H7 (cell line): ENCODE results near the gene CBARP. TPM values are rescaled to one million over a fixed set of nuclear protein-coding genes. Genes with fewer than 3 reads are reported as not detected.

ENCODE experiments used
- DNase-seq: peaks from one replicate; pipeline ENCODE4 v3.0.0; 2012
- H3K27me3 ChIP-seq: 2 replicates; pipeline ENCODE4 v1.6.0; 2011; ENCODE audit warnings: mild to moderate bottlenecking, low read length; ENCODE audit not compliant: control insufficient read depth, insufficient read depth
- H3K36me3 ChIP-seq: replicated peaks from 2 replicates; pipeline ENCODE4 v1.5.1; 2011; ENCODE audit warnings: low read length; ENCODE audit not compliant: control insufficient read depth, insufficient read depth
- H3K4me3 ChIP-seq: 2 replicates; pipeline ENCODE4 v1.5.1; 2011; ENCODE audit warnings: low read depth, mild to moderate bottlenecking, control low read depth, low read length, moderate library complexity; ENCODE audit not compliant: insufficient read depth
- total RNA-seq: library from RNA; depleted of rRNA; stranded (reverse); fragments of >200 nt; shearing (Covaris generic); gene quantifications from 2 replicates; pipeline ENCODE4 v1.2.3, GENCODE V29; 2014

Gene CBARP
- total RNA-seq, 1 experiment from 2014 or later: 6.7 TPM

DNA sequence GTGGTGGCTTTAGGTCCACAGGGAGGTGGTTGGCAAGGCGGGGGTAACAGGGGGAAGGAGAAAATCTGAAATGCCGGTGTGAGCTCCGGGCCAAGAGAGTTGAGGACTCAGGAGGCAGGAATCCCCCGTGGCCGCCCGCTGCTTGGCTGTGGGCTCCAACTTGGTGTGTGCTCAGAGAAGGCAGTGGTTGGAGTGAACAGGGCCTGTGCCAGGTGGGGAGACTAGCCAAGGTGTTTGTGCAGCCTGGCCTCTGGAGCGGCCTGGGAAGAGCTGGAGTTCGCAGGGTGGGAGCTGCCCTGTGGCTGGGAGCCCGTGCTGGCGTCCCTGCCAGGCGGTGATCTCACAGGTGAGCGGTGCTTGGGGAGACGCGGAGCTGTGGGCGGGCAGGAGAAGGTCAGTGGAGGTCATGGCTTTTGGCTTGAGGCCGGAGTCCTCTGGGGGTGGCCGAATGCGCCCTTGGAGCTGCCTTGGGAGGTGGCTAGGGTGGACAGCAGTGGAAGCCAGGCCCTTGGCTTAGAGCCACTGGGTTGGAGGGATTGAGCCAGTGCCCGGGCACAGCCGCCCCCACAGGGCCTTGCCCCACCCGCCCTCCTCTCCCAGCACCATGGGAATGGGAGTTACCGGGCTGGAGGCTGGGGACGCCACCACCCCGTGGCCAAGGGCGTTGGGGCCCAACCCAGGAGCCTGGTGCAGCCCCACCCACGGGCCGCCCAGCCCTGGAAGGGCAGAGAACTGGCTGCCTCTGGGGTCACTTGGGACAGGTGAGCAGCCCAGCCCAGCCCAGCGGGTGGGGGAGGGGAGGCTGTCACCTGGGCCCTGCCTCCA is 24.2 kb upstream of the CBARP start:
- peak; percentile 69 for DNase-seq
- Histone ChIP-seq H3K27me3 (peaks cover under 1% of the 10 kb centered on the region; the same call in 1 of the 2 replicates), H3K4me3 (peak overlapping the region; percentile 78), H3K36me3 (peaks cover 3% of the 10 kb centered on the region)

DNA sequence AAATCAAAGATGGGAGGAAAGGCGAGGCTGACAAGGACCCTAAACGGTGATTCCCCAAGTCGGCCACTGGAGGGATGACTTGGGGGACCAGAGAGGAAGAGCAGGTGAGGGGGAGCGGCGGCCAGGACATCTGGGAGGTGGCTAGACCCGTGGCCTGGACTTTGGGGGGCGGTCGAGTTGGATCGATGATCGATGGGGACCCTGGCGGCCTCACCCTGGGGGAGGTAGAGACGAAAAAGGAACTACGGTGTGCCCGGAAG is 23.7 kb upstream of the CBARP start:
- peak overlapping the region; percentile 78 for H3K4me3 ChIP-seq
- H3K27me3 ChIP-seq: no peaks in the 10 kb centered on the region
- peaks cover 6% of the 10 kb centered on the region for H3K36me3 ChIP-seq
- peak; percentile 81 for DNase-seq

DNA sequence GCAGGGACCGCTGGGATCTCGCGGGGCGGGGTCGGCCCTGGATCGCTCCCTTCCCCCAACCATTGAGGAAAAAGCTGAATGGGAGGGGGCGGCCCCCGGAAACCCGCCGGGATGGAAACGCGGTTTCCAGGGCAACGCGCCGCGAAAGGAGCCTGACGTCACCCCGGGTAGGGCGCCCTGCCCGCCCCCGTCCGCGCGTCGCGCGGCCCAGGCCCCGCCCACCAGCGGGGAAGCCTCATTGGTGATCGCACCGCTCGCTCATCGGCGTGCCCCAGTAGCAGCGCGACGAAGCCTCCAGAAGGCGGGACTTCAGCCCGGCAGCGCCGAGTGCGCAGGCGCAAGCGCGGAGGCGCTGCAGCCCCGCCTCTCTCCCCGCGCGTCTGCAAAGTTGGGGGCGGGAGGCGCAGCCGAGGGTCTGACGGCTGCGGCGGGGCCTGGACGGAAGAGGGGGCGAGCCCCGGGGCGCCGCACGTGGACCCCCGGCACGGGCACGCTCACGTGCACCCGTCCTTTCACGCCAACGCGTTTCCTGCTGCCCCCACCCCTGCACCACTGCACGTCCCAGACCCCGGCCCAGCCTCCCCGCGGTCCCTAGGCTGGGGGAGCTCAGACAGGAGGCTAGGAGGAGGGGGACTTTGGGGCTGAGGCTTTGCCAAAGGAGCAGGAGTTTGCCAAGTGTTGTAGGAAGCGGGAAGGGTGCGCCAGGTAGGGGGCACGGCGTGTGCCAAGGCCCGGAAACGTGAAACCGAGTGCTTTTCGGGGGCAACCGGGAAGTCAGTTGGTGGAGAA is 23.1 kb upstream of the CBARP start:
- Histone ChIP-seq H3K36me3 (peaks cover 7% of the 10 kb centered on the region), H3K27me3 (no peaks in the 10 kb centered on the region), H3K4me3 (peak overlapping the region; percentile 78)
- DNase-seq: peak; percentile 100

DNA sequence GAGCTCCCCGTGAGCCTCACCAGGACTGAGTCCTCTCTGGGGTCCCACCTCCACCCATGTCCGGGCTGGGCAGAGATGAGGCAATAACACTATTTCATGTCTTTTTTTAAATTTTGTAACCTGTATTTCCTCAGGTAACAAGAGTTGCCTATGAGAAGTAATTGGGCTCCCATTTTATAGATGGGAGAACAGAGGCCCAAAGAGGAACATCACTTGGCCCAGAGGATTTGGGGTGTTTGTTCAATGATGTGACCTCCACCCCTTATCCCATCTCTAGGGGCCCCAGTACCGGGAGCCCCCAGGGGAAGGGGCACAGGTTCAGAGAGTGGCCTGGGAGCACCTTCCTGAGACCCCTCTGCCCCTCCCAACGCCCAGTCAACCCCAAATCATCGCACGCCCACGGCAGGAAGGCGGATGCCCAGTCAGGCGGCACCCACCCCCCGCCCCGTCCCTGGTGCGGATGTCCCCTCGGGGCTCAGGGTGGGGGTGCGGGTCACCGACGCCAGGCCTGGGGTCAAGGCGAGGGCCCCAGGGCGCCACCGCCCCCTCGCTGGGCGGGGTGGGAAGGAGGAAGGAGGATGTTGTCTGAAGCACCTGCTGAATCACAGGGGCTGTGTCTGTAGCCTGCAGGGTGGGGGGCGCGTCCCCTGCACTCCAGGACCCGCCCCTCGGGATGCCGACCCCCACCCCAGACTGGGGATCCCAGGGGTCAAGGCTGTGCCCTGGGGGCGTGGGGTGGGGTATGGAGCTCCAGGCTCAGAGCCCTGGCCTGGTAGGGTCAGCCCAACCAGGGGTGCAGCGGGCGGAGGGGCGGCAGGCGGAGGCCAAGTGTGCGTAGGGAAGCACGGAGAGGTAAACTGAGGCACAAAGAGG is 22.3 kb upstream of the CBARP start:
- H3K36me3 ChIP-seq: peaks cover 13% of the 10 kb centered on the region
- peak; percentile 85 for DNase-seq
- H3K27me3 ChIP-seq: no peaks in the 10 kb centered on the region
- H3K4me3 ChIP-seq: peak overlapping the region; percentile 33

DNA sequence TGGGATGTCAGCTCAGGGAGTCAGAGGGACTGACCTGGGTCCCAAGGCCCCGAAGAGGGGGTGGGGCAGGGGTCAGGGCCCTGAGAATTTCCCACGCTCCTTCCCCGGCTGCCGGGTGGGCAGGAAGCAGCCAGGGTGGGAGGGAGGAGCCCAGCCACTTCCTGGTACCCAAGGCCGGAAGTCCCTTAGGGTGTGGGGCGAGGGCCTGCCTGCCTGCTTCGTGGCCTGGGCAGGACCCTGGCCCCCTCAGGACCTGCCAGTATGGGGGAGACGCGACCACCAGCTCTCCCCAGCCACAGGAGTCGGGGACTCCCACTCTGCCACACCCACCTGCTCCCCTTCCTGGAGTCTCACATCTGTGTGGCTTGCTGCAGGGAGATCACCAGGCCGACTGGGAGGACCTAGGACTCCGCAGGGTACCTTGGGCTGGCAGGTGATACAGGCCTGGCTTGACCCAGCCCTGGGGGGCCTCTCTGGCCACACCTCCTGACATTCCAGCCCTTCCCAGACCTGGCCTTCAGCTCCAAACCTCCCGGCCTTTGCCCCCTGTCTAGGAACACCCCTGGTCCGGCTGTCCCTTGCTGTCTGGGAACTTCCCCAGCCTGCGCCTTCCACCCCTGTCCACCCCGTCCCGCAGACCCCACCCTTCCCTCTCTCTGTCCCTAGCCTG is 21.5 kb upstream of the CBARP start:
- peak; percentile 87 for DNase-seq
- Histone ChIP-seq H3K27me3 (no peaks in the 10 kb centered on the region), H3K4me3 (peak overlapping the region; percentile 3; the same call in 1 of the 2 replicates), H3K36me3 (peaks cover 20% of the 10 kb centered on the region)

DNA sequence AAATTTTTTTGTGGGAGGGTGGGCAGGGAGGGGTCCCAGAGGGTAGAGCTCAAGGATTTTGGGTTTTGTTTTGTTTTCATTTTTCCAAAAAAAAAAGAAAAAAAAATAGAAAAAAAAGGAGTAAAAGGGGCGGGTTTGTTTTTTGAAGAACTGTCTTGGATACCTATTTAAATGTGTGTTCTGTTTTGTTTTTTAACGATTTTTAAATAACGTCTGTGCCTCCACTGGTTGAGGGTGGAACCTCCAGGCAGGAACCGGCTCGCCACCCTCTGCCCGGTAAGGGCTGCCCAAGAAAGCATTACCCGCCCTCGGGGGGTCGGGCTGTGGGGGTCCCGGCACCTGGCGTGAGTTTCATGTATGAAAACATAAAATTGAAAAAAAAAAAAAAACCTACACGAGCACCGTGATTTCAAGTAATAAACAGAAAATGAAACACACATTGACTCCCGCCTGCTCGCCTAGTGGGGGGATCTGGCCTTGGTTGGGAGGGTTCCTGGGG is 21.0 kb upstream of the CBARP start:
- Histone ChIP-seq H3K27me3 (no peaks in the 10 kb centered on the region), H3K36me3 (peaks cover 19% of the 10 kb centered on the region), H3K4me3 (no peak overlapping the region)
- DNase-seq: no peak

DNA sequence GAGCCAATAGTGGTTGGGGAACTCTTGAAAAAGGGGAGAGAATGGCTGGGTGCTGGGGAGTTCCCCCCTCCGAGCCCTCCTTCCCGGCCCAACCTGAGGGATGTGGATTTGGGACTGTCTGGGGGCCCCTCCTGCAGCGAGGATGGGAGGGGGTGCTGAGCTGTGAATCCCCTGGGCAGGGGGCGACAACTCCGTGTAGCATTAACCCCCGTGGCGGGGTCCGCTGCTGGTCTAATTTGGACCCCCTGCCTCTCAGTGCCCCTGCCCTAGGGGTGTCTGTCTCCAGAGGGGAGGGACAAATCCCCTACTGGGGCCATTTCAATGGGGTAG is 20.3 kb upstream of the CBARP start:
- H3K36me3 ChIP-seq: peaks cover 19% of the 10 kb centered on the region

DNA sequence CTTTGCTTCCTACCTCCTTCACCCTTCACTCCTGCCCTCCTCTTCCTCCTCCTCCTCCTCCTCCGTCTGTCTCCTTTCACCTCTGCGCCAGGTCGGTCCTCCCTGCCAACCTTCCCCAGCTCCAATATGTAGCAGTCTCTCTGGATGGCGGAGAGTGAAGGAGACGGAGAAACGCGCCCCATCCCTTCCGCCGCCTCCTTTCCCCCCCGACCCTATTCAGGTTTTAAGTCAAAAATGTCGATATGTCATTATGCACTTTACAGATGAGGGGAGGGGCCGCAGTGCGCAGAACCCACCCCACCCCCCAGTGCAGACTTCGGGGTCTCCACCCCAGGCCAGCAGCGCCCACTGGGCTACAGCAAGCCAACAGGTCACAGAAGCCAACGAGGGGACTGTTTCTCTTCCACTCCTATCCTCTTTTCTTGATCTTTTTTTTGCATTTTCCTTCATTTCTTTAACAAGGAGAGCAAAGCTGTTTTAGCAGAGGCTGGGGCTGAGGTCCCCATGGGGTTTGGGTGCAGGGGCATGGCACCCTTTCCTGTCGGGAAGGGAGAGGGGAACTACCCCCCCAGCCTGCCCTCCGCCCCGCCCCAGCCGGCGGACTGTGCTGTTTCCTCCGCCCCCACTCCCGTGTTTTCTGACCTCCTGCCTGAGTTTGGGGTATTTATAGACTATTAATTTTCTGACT is 19.8 kb upstream of the CBARP start:
- no peaks in the 10 kb centered on the region for H3K27me3 ChIP-seq
- peaks cover 19% of the 10 kb centered on the region for H3K36me3 ChIP-seq
- no peak for DNase-seq
- H3K4me3 ChIP-seq: no peak overlapping the region

More for the DNA sequence above, 20.3 kb upstream of the CBARP start:
- H3K4me3 ChIP-seq: no peak overlapping the region
- no peaks in the 10 kb centered on the region for H3K27me3 ChIP-seq
- no peak for DNase-seq

DNA sequence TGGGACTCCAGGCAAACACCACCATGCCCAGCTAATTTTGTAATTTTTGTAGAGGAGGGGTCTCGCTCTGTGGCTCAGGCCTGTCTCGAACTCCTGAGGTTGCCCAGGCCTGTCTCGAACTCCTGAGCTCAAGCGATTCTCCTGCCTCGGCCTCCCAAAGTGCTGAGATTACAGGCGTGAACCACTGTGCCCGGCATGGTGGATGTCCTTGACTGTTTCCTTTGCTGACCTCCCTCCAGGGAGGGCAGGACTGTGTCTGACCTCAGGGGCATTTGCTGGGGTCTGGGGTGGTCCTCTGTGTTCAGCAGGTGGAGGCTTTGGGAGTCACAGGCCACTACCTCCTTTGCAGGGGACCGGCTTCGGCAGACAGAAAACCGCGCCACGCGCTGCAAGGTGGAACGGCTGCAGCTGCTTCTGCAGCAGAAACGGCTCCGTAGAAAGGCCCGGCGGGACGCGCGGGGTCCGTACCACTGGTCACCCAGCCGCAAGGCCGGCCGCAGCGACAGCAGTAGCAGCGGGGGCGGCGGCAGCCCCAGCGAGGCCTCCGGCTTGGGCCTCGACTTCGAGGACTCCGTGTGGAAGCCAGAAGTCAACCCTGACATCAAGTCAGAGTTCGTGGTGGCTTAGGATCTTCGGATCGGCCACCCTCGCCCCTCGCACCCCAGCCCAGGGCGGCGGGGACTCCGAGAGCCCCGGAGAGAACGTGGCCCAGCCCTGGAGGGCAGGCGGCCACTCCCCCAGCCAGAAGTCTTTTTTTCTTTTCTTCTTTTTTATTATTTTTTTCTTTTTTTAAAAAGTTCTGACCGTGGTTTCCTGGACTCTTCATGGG is 19.1 kb upstream of the CBARP start:
- Histone ChIP-seq H3K27me3 (no peaks in the 10 kb centered on the region), H3K36me3 (peaks cover 19% of the 10 kb centered on the region), H3K4me3 (no peak overlapping the region)
- DNase-seq: no peak

DNA sequence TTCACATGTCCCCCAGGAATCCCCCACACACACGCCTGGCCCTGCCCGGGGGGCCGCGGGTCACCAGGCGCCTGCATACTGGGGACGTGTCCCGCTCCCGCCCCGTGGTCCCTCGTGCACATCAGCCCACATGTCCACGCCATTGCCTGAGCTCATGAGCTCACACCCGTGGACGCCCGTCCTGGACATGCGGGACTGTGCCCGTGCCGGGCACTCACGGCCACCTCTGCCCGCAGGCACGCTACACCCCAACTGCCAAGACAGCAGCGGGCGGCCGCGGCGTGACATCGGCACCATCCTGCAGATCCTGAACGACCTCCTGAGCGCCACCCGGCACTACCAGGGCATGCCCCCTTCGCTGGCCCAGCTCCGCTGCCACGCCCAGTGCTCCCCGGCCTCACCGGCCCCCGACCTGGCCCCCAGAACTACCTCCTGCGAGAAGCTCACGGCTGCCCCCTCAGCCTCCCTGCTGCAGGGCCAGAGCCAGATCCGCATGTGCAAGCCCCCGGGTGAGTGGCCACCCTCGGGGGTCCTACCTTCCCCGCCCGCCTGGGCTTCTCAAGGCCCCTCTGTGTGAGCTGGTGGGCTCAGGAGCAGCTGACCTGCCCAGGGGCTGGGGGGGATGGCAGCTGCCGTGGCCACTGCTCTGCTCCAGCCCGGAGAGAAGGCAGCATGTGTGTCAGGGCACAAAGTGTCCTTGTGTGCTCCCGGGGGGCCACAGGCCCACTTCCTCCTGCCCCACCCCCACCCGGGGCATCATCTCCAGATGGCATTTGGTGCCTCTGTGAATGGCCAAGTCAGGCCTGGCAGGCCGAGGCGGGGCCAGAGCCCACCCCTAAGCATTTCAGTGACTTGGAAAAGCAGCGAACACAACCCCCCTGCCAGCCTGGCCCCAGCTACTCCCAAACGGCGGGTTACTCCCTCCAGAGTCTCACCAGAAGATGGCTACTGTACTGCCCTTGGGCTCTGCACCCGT is 17.7 kb upstream of the CBARP start:
- H3K36me3 ChIP-seq: peaks cover 19% of the 10 kb centered on the region
- DNase-seq: no peak
- no peaks in the 10 kb centered on the region for H3K27me3 ChIP-seq
- no peak overlapping the region for H3K4me3 ChIP-seq

DNA sequence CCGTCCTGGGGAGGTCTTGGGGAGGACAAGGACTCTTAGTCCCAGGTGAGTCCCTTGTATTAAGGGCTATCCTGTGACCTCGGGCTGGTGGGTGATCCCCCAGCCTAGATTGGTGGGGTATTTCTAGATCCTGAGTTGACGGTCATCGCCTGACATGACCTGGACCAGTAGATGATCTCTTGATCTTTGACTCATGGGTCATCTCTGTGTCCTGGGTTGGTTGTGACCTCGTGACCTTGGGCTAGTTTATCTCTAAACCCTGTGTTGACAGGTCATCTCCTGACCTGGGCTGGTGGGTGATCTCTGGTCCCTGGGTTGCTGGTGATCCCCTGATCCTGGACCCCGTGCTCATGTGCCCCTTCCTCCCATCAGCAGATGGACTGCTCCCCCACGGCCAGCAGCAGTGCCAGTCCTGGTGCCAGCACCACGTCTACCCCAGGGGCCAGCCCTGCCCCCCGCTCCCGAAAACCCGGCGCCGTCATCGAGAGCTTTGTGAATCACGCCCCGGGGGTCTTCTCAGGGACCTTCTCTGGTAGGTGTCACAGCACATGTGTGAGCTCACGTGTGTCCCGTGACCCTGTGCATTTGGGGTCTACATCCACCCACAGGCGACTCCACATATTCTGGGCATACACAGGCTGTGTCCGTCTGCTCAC is 16.9 kb upstream of the CBARP start:
- Histone ChIP-seq H3K27me3 (no peaks in the 10 kb centered on the region), H3K36me3 (peaks cover 19% of the 10 kb centered on the region), H3K4me3 (no peak overlapping the region)
- DNase-seq: no peak

DNA sequence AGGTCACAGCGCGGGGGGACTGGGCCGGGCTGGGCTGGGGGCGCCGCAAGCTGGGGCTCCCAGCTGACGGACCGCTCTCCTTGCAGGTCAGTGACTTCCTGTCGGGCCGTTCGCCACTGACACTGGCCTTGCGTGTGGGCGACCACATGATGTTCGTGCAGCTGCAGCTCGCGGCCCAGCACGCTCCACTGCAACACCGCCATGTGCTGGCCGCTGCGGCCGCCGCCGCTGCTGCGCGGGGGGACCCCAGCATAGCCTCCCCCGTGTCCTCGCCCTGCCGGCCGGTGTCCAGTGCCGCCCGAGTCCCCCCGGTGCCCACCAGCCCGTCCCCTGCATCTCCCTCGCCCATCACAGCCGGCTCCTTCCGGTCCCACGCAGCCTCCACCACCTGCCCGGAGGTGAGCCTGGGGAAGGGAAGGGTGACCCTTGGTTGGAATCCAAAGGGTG is 16.3 kb upstream of the CBARP start:
- DNase-seq: no peak
- Histone ChIP-seq H3K27me3 (no peaks in the 10 kb centered on the region), H3K36me3 (peaks cover 19% of the 10 kb centered on the region), H3K4me3 (no peak overlapping the region)
